ENCODE measurements around the gene RNU7-1. TPM values are rescaled to one million over a fixed set of nuclear protein-coding genes. Genes with fewer than 3 reads are reported as not detected.

RNU7-1 gene
- total RNA-seq, 1 experiment from 2014 or later: not detected

GRCh38 chr12:6987956-6988553 lies 44.4 kb downstream of the RNU7-1 start:
- TF ChIP-seq CREM (CRISPR knock-in tag; IDR thresholded peaks at IDR 0.05): no peak
- TF ChIP-seq NR1H2 (CRISPR knock-in tag; IDR thresholded peaks at IDR 0.05): no peak
- TF ChIP-seq NFE2L1 (CRISPR knock-in tag; IDR thresholded peaks at IDR 0.05): no peak
- TF ChIP-seq FOXK1 (CRISPR knock-in tag; IDR thresholded peaks at IDR 0.05): no peak
- no peak for TF ChIP-seq ARID4B (CRISPR knock-in tag; IDR thresholded peaks at IDR 0.05; ENCODE audit: borderline replicate concordance)
- TF ChIP-seq TCF7 (CRISPR knock-in tag; IDR thresholded peaks at IDR 0.05; ENCODE audit: low read depth): no peak
- no peak for TF ChIP-seq ZNF423 (CRISPR knock-in tag; IDR thresholded peaks at IDR 0.05)
- TF ChIP-seq ZNF317 (CRISPR knock-in tag; IDR thresholded peaks at IDR 0.05; ENCODE audit: borderline replicate concordance, low read depth): no peak
- ChIA-PET POLR2A (no interaction called here), CTCF (interaction anchor here (1.2 kb wide), 1 partner anchor 19 kb away, joined by 3 read pairs; no protein-coding TSS in a partner anchor)
- H3K27ac Mint-ChIP-seq: peak overlapping the region; percentile 32
- no peak for DNase-seq (ENCODE audit: low spot score)
- no peaks in the 10 kb centered on the region for H3K9me3 Mint-ChIP-seq
- no peak overlapping the region for H3K4me3 Mint-ChIP-seq
- ATAC-seq: no peak
- H3K27me3 Mint-ChIP-seq (ENCODE audit: low read depth): no peaks in the 10 kb centered on the region
- H3K36me3 Mint-ChIP-seq: peaks cover 20% of the 10 kb centered on the region
- peaks cover under 1% of the 10 kb centered on the region; the same call in 1 of the 2 replicates for H3K4me1 Mint-ChIP-seq

Small RNAs within 50 kb of the gene (microRNA-seq; reads per million reads assigned to microRNA genes)
- gene MIR141 (ENCODE audit: borderline number of aligned reads) (77.2 reads per million, percentile 60 among the genes with 10 or more reads in this experiment), gene MIR200C (ENCODE audit: borderline number of aligned reads) (9,020 reads per million, percentile 99 among the genes with 10 or more reads in this experiment)

Other genes with a start within 250 kb of the RNU7-1 start
- 7.7 to 9.9 TPM (median 8.2 TPM) in 3 replicates for gene PIANP, start 243.0 kb upstream of the RNU7-1 start, total RNA-seq (2021)
- 41.2 to 43.8 TPM (median 41.4 TPM) in 3 replicates for gene COPS7A, start 219.8 kb upstream of the RNU7-1 start, total RNA-seq (2021)
- 226 to 236 TPM (median 229 TPM) in 3 replicates for gene MLF2, start 190.7 kb upstream of the RNU7-1 start, total RNA-seq (2021)
- gene PTMS, start 177.5 kb upstream of the RNU7-1 start, total RNA-seq (2021): 370 to 539 TPM (median 525 TPM) in 3 replicates
- 2.4 to 2.6 TPM (median 2.6 TPM) in 3 replicates for gene LAG3, start 171.3 kb upstream of the RNU7-1 start, total RNA-seq (2021)
- 2.5 to 3.3 TPM (median 2.7 TPM) in 3 replicates for gene CD4, start 154.3 kb upstream of the RNU7-1 start, total RNA-seq (2021)
- 7.3 to 9.3 TPM (median 8.2 TPM) in 3 replicates for gene GPR162, start 122.0 kb upstream of the RNU7-1 start, total RNA-seq (2021)
- 49.9 to 55.7 TPM (median 50.7 TPM) in 3 replicates for gene P3H3, start 115.4 kb upstream of the RNU7-1 start, total RNA-seq (2021)
- 14.0 to 16.5 TPM (median 14.3 TPM) in 3 replicates for gene GNB3, start 102.9 kb upstream of the RNU7-1 start, total RNA-seq (2021)
- gene CDCA3, start 92.5 kb upstream of the RNU7-1 start, total RNA-seq (2021): 47.1 to 61.8 TPM (median 49.1 TPM) in 3 replicates
- gene USP5, start 91.7 kb upstream of the RNU7-1 start, total RNA-seq (2021): 141 to 158 TPM (median 149 TPM) in 3 replicates
- 1,045 to 1,242 TPM (median 1,195 TPM) in 3 replicates for gene TPI1, start 76.3 kb upstream of the RNU7-1 start, total RNA-seq (2021)
- 21.2 to 25.5 TPM (median 22.7 TPM) in 3 replicates for gene SPSB2, start 70.5 kb upstream of the RNU7-1 start, total RNA-seq (2021)
- 3.1 to 5.3 TPM (median 4.9 TPM) in 3 replicates for gene LRRC23, start 39.0 kb upstream of the RNU7-1 start, total RNA-seq (2021)
- gene ENO2, start 29.2 kb upstream of the RNU7-1 start, total RNA-seq (2021): 118 to 170 TPM (median 165 TPM) in 3 replicates
- 80.0 to 87.1 TPM (median 80.5 TPM) in 3 replicates for gene ATN1, start 15.9 kb upstream of the RNU7-1 start, total RNA-seq (2021)
- 158 to 181 TPM (median 172 TPM) in 3 replicates for gene C12orf57, start 206 bp downstream of the RNU7-1 start, total RNA-seq (2021)
- 27.1 to 34.7 TPM (median 34.5 TPM) in 3 replicates for gene PTPN6, start 7.5 kb downstream of the RNU7-1 start, total RNA-seq (2021)
- 350 to 397 TPM (median 352 TPM) in 3 replicates for gene PHB2, start 26.8 kb downstream of the RNU7-1 start, total RNA-seq (2021)
- gene EMG1, start 27.1 kb downstream of the RNU7-1 start, total RNA-seq (2021): 59.3 to 78.6 TPM (median 59.8 TPM) in 3 replicates
- gene LPCAT3, start 74.7 kb downstream of the RNU7-1 start, total RNA-seq (2021): 35.3 to 40.0 TPM (median 36.2 TPM) in 3 replicates
- gene C1S, start 116.9 kb downstream of the RNU7-1 start, total RNA-seq (2021): 6.2 to 8.8 TPM (median 7.6 TPM) in 3 replicates
- gene C1R, start 148.6 kb downstream of the RNU7-1 start, total RNA-seq (2021): 8.4 to 9.8 TPM (median 8.9 TPM) in 3 replicates
- gene C1RL, start 165.4 kb downstream of the RNU7-1 start, total RNA-seq (2021): 17.7 to 23.7 TPM (median 22.9 TPM) in 3 replicates
- 4.1 to 5.4 TPM (median 4.7 TPM) in 3 replicates for gene RBP5, start 185.1 kb downstream of the RNU7-1 start, total RNA-seq (2021)
- 23.7 to 28.2 TPM (median 24.7 TPM) in 3 replicates for gene CLSTN3, start 186.6 kb downstream of the RNU7-1 start, total RNA-seq (2021)
- 61.4 to 68.9 TPM (median 63.4 TPM) in 3 replicates for gene PEX5, start 245.9 kb downstream of the RNU7-1 start, total RNA-seq (2021)

Measured in WTC11 (cell line).